ENCODE results near the gene MARS1. TPM values are rescaled to one million over a fixed set of nuclear protein-coding genes. Genes with fewer than 3 reads are reported as not detected.

The MARS1 gene
- total and polyA plus RNA-seq, 2 experiments from 2014 or later: 266 to 351 TPM

DNA sequence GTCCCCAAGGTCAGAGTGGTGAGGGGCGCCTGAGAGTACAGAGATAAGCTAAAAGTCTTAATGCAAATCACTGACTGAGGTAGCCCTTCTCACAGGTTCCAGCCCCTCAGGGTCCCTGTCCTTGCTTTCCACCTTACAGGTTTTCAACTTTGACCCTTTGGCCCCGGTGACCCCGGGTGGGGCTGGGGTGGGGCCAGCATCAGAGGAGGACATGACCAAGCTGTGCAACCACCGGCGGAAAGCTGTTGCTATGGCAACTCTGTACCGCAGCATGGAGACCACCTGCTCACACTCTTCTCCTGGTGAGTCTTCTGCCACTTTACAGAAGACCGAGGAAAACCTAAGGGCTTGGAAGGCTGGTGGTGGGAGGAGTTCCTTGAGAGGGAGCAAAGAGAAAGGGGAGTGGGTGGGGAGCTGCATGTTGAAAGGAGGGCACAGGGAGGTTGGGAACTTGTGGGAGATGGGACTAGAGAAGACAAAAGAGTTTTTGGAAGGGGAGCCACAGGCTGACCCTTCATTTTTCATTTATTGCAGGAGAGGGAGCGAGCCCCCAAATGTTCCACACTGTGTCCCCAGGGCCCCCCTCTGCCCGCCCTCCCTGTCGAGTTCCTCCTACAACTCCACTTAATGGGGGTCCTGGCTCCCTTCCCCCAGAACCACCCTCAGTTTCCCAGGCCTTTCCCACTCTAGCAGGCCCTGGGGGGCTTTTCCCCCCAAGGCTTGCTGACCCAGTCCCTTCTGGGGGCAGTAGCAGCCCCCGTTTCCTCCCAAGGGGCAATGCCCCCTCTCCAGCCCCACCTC lies 37.1 kb downstream of the MARS1 start (continued):
- TF ChIP-seq, protein P1, sequence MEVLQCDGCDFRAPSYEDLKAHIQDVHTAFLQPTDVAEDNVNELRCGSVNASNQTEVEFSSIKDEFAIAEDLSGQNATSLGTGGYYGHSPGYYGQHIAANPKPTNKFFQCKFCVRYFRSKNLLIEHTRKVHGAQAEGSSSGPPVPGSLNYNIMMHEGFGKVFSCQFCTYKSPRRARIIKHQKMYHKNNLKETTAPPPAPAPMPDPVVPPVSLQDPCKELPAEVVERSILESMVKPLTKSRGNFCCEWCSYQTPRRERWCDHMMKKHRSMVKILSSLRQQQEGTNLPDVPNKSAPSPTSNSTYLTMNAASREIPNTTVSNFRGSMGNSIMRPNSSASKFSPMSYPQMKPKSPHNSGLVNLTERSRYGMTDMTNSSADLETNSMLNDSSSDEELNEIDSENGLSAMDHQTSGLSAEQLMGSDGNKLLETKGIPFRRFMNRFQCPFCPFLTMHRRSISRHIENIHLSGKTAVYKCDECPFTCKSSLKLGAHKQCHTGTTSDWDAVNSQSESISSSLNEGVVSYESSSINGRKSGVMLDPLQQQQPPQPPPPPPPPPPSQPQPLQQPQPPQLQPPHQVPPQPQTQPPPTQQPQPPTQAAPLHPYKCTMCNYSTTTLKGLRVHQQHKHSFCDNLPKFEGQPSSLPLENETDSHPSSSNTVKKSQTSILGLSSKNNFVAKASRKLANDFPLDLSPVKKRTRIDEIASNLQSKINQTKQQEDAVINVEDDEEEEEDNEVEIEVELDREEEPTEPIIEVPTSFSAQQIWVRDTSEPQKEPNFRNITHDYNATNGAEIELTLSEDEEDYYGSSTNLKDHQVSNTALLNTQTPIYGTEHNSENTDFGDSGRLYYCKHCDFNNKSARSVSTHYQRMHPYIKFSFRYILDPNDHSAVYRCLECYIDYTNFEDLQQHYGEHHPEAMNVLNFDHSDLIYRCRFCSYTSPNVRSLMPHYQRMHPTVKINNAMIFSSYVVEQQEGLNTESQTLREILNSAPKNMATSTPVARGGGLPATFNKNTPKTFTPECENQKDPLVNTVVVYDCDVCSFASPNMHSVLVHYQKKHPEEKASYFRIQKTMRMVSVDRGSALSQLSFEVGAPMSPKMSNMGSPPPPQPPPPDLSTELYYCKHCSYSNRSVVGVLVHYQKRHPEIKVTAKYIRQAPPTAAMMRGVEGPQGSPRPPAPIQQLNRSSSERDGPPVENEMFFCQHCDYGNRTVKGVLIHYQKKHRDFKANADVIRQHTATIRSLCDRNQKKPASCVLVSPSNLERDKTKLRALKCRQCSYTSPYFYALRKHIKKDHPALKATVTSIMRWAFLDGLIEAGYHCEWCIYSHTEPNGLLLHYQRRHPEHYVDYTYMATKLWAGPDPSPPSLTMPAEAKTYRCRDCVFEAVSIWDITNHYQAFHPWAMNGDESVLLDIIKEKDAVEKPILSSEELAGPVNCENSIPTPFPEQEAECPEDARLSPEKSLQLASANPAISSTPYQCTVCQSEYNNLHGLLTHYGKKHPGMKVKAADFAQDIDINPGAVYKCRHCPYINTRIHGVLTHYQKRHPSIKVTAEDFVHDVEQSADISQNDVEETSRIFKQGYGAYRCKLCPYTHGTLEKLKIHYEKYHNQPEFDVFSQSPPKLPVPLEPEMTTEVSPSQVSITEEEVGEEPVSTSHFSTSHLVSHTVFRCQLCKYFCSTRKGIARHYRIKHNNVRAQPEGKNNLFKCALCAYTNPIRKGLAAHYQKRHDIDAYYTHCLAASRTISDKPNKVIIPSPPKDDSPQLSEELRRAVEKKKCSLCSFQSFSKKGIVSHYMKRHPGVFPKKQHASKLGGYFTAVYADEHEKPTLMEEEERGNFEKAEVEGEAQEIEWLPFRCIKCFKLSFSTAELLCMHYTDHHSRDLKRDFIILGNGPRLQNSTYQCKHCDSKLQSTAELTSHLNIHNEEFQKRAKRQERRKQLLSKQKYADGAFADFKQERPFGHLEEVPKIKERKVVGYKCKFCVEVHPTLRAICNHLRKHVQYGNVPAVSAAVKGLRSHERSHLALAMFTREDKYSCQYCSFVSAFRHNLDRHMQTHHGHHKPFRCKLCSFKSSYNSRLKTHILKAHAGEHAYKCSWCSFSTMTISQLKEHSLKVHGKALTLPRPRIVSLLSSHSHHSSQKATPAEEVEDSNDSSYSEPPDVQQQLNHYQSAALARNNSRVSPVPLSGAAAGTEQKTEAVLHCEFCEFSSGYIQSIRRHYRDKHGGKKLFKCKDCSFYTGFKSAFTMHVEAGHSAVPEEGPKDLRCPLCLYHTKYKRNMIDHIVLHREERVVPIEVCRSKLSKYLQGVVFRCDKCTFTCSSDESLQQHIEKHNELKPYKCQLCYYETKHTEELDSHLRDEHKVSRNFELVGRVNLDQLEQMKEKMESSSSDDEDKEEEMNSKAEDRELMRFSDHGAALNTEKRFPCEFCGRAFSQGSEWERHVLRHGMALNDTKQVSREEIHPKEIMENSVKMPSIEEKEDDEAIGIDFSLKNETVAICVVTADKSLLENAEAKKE (CRISPR knock-in tag; IDR thresholded peaks at IDR 0.05): no peak

DNA sequence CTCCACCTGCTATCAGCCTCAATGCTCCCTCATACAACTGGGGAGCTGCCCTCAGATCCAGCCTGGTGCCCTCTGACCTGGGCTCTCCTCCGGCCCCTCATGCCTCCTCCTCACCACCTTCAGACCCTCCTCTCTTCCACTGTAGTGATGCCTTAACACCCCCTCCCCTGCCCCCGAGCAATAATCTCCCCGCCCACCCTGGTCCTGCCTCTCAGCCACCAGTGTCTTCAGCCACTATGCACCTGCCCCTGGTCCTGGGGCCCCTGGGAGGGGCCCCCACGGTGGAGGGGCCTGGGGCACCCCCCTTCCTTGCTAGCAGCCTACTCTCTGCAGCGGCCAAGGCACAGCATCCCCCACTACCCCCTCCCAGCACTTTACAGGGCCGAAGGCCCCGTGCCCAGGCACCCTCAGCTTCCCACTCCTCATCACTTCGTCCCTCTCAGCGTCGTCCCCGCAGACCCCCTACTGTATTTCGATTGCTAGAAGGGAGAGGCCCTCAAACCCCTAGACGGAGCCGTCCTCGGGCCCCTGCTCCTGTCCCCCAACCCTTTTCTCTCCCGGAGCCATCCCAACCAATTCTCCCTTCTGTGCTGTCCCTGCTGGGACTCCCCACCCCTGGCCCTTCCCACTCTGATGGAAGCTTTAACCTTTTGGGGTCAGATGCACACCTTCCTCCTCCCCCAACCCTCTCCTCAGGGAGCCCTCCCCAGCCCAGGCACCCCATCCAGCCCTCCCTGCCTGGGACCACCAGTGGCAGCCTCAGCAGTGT lies 37.9 kb downstream of the MARS1 start:
- Mint-ChIP-seq H3K4me1 (peaks cover 43% of the 10 kb centered on the region), H3K27ac (no peak overlapping the region), H3K9me3 (no peaks in the 10 kb centered on the region; the same call in 2 of the 3 replicates), H3K4me3 (no peak overlapping the region), H3K36me3 (ENCODE audit: low read depth) (peaks cover 31% of the 10 kb centered on the region), H3K27me3 (ENCODE audit: insufficient read depth, low read depth, poor library complexity) (peaks cover 36% of the 10 kb centered on the region)
- Histone ChIP-seq H3K4me3 (no peak overlapping the region), H3K4me1 (ENCODE audit: insufficient read depth) (peaks cover 26% of the 10 kb centered on the region), H3K27me3 (ENCODE audit: insufficient read depth) (no peaks in the 10 kb centered on the region), H3K9me2 (ENCODE audit: insufficient read depth) (no peaks in the 10 kb centered on the region), H3F3A (replicated peaks; ENCODE audit: low read depth) (peaks cover 30% of the 10 kb centered on the region), H3K79me2 (replicated peaks; ENCODE audit: insufficient read depth) (0 out of 2 replicates have a peak, but pooled peaks cover 7% of the 10 kb centered on the region), H4K20me1 (replicated peaks; ENCODE audit: insufficient read depth) (peaks cover 17% of the 10 kb centered on the region), H2AFZ (no peak overlapping the region), H3K4me2 (no peak overlapping the region), H3K27ac (ENCODE audit: low read depth) (no peak overlapping the region), H3K36me3 (ENCODE audit: insufficient read depth) (peaks cover 5% of the 10 kb centered on the region)
- ATAC-seq: no peak
- DNase-seq (ENCODE audit: low spot score): no peak
- TF ChIP-seq STAT1 (IDR thresholded peaks at IDR 0.05; ENCODE audit: unreplicated experiment) (no peak), EZH2phosphoT487 (IDR thresholded peaks at IDR 0.05; ENCODE audit: unreplicated experiment) (no peak), NANOG (IDR thresholded peaks at IDR 0.05; ENCODE audit: borderline replicate concordance) (no peak)
- TF ChIP-seq, protein P1 (CRISPR knock-in tag; IDR thresholded peaks at IDR 0.05): no peak

All from GM23338 (cell line).